ENCODE data around the gene SCNN1B.

SCNN1B gene

GRCh38 chr16:23323224-23324030, 21.3 kb downstream of the SCNN1B start:
- DNase-seq, result no peak

DNA sequence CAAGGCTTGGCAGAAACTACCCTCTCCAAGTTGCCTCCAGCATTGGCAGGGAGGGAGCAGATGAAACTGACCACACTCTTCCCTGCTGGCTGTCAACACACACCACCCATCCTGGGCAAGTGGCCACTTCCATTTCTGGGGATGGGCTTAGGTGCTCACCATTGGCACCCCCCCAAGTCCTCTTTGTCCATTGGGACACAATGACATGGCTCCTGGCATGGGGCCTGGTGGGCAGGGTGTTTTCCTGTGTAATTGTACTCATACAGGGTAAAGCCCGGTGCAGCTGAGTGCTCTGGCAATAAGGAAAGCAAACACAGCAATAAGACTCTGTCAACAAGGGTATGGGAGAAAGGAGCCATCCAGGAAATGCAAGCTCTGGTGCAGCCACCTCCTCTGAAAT, 22.6 kb downstream of the SCNN1B start:
- DNase-seq, result no peak

DNA sequence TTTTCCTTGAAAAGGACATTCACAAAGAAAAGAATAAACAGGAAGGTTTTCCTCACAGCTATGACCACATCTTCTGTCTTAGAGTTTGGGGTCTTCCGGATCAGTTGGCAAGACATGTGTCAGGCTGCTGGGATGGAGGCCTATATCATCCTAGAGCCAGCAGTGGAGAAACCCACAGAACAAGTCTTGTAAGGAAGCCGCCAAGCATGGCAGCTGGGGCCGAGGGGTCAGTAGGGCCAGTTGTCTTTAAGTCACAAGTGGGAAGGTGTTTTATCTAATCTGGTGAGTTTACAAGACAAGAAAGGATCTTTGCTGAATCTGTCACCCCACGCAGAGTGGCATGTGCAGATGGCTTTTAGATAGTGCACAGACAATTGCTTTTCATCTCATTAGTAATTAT, 25.7 kb downstream of the SCNN1B start:
- no peak for DNase-seq

DNA sequence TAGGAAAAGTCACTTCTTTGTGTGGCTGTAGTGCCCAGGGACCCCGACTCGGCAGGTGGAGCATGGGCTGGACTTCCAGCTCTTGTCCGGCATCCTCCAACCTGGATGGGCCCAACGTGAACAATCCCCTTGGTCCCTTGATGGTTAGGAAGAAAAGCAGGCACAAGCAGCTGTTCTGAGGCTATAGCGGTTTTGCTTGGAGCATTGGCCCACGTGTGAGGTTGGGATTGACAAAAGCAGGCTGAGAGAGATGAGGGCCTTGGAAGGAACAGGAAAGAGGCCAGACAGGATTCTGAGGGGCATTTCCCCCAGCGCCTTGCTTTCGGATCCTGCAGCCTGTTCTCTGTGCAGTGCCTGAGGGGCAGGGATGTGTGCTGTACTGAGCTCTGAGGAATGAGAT, 28.1 kb downstream of the SCNN1B start:
- DNase-seq, result no peak

GRCh38 chr16:23330583-23331249, 28.6 kb downstream of the SCNN1B start:
- DNase-seq, result no peak

DNA sequence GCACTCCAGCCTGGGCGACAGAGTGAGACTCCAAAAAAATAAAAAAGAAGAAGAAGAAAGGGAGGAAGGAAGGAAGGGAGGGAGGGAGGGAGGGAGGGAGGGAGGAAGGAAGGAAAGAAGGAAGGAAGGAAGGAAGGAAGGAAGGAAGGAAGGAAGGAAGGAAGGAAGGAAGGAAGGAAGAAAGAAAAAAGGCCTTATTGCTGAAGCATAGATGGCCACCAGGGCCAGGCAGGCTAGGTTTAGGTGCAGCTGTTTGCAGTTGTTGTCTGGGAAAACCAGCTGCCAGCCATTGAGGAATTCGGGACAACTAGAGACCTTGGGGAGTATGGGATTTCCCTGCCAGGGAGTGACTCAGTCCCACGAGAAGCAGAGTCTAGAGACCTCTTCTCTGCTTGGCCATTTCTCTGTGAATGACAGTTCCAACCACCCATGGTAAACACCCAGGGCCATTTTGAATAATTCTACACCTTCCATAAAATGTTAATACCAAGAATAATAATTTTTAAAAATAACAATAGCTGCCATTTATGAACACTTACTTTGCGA, 31.0 kb downstream of the SCNN1B start:
- no peak for DNase-seq

- no peak for DNase-seq
These were observed 31.8 kb downstream of the SCNN1B start for GRCh38 chr16:23333831-23334456.

- DNase-seq, result no peak
These were observed 32.4 kb downstream of the SCNN1B start for GRCh38 chr16:23334457-23334853.

DNA sequence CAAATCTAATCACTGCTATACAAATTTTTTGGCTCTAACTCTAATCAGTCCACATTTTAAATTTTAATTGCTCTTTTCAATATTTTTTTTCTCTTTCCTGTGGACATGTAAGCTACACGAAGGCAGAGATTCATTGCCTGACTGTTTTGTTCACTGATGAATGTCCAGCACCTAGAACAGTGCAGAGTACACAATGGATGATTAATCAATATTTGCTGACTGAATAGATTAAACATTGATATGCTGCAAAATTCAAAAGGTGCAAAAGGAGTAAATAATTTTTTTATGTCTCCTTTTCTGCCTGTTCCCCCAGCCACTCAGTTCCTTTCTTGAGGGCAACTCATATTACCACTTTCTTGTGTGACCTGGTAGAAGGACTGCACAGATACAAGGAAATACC, 32.8 kb downstream of the SCNN1B start:
- no peak for DNase-seq

DNA sequence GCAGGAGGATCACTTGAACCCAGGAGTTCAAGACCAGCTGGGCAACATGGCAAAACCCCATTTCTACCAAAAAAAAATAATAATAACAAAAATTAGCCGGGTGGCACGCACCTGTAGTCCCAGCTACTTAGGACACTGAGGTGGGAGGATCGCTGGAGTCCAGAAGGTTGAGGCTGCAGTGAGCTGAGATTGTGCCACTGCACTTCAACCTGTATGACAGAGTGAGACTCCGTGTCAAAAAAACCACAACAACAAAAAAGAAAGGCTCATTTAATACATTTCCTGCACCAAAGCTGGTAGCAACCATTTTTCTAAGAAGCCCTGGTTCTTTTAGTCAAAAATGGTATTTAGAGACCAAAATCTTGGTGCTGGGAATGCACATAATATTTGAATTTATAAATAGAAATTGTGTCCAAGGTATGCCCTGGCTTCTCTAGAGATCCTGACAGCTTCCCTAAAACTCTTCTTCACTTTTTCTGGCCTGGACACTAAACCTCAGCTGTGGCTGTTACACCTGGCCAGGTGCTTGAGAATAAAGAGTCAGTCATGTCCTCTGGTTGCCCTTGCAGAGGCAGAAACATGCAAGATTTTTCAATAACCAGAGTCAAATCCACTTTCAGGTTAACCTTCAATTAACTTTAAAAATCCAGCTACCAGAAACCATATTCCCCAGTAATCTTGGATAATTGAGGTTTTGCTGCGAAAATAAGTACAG, 35.9 kb downstream of the SCNN1B start:
- DNase-seq, result no peak

- no peak for DNase-seq
These were observed 37.7 kb downstream of the SCNN1B start for GRCh38 chr16:23339787-23340186.

GRCh38 chr16:23342083-23342640, 40.1 kb downstream of the SCNN1B start:
- DNase-seq, result no peak

DNA sequence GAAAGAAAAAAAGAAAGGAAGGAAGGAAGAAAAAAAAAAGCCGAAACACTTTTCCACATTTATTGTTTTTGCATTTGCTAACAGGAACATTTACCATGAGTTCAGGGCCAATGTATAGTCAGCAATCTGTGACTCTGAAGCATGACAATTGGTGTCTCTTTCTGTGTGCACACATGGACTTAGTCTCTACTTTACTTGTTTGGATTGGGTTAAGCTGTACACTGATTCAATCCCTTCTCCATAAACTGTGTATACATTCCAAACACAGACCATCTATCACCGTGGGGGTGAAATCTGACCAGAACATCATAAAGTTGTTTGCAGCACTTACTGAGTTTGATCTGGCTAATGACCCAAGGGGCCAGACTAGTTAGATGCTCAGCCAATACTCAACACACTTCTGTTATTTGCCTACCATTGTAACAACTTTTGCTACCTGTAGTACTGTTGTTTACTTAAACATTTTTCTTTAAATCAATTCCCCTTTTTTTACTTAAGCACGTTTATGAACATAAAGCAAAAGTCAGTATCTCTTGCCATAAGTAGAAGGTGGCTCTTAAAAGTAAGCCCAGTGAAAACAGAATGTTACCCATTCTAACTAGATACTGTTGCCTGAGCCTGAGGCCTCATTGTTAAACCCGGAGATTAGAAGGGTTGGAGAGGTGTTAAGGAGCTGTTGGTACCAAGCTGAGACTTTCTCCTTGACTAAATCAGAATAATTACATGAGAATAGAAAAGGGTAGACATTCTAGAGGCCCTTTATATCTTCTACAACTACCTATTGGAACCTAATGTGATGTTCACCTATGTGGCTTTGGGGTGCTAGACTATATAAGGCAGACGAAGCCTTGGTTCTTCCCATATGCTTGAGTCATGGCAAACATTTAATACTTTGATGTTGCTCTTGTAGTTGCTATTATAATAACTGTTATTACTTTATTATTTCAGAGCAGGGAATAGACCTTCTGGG, 41.8 kb downstream of the SCNN1B start:
- no peak for DNase-seq

GRCh38 chr16:23345237-23345636, 43.1 kb downstream of the SCNN1B start:
- no peak for DNase-seq

DNA sequence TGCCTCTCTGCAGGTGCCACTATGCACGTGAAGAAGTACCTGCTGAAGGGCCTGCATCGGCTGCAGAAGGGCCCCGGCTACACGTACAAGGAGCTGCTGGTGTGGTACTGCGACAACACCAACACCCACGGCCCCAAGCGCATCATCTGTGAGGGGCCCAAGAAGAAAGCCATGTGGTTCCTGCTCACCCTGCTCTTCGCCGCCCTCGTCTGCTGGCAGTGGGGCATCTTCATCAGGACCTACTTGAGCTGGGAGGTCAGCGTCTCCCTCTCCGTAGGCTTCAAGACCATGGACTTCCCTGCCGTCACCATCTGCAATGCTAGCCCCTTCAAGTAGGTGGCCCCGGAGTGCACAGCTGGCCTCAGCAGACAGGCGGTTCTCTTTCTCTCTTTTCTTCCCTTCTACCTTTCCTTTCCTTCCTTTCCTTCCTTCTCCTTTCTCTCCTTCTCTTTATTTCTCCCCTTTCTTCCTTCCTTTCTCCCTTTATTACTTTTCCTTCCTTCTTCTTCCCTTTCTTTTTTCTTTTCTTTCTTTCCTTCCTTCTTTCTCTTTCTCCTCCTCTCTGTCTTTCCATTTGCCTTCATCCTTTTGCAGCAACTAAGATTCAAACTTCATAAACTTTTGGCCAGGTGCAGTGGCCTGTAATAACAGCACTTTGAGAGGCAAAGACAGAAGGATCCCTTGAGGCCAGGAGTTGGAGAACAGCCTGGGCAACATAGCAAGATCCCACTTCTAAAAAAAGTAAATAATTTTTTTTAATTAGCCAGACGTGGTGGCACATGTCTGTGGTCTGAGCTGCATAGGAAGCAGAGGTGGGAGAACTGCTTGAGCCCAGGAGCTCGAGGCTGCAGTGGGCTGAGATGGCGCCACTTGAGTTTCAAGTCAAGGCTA, 46.7 kb downstream of the SCNN1B start:
- DNase-seq, result no peak

DNA sequence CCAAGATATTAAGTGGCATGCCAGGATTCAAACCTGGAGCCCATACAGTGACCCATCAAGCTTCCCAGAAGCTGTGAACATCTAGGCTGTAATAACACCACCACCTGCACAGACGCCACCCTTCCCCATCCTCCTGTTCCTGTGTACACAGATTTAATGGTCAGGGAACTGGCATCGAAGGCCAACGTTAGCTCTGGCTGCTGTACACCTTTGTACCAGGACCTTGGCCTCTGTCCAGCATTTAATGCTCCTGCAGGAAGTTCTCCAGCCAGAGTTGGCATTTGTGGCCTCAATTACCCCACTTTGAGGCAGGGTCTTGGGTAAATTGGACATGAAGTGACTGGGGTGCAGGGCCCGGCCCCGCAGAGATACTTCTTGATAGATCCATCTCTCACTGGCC, 49.3 kb downstream of the SCNN1B start:
- DNase-seq, result no peak

DNA sequence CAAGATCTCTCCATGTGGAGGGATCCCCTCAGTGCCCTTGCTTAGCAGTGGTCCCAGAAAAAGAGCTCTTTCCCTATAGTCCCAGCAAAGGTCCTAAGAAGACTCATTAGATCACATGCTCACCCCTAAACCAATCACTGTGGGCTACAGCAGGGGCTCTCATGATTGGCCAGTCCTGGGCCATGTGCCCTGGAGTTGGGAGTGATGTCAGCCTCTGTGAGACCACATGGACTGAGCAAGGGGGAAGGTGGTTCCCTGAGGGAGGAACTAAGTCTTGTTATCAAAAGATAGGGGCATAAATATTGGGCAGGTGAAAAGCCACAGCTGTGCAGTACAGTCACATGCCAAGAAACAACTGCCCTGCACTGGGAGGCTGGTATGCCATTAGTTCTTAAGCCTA, 51.3 kb downstream of the SCNN1B start:
- DNase-seq, result no peak

- DNase-seq, result no peak
These were observed 52.1 kb downstream of the SCNN1B start for GRCh38 chr16:23354246-23354645.

DNA sequence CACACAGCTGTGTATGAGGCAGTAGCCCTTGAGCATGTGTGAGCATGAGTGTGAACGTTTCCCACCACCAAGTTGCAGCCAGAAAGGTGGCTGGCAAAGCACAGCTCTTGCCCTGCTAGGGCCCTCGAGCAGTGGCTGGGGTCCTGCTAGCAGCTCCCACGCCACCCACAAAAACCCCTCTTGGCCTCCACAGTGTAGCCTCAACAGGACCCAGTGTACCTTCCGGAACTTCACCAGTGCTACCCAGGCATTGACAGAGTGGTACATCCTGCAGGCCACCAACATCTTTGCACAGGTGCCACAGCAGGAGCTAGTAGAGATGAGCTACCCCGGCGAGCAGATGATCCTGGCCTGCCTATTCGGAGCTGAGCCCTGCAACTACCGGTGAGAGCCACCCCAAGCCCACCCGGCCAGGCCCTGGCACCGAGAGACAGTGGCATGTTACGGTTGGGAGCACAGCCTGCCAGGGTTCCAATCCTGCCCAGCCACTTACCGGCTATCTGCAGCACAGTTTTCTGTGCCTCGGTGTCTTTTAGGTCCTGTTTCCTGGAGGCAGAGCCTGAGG, 53.1 kb downstream of the SCNN1B start:
- no peak for DNase-seq

DNA sequence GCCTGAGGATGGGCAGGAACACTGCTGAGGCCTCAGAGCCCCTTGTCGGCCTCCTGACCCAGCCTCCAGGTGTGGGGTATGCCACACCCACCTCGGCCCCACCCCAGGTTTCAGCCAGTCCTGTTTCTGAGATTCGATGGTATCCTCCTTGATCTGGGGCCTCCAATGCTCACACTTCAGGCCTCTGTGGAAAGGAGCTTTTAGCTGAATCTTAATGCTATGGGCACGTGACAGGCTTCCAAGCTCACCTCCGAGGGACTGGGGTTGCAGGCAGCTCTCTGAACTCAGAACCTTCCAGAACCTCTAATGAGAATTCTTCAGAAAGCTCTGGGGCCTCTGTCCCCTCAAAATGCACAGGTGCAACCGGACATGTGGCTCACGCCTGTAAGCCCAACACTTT, 54.8 kb downstream of the SCNN1B start:
- DNase-seq, result no peak

All from stimulated activated CD4-positive, alpha-beta T cell treated with anti-CD3 and anti-CD28 coated beads, Interleukin-2, amount 100 ng/mL, for 24 hours (primary cell).